HCT116 (cell line): ENCODE measurements around the gene LSP1. TPM values are rescaled to one million over a fixed set of nuclear protein-coding genes. Genes with fewer than 3 reads are reported as not detected.

Experiments
- ATAC-seq: fragments of 200-7000 bp; cut with Tn5 transposase; 2 replicates; pipeline ENCODE4 v1.9.1; 2020; ENCODE audit warnings: mild to moderate bottlenecking, moderate library complexity
- BruUV-seq: library from RNA; stranded (reverse); fragments of 400-500 nt; replicated peaks from 2 replicates; lab custom pipeline; 2021; lab: Mats Ljungman, UMichigan
- CTCF ChIA-PET: fragments of 300-600 bp; sonication (Branson Sonifier 250); formaldehyde crosslinking; loops from one replicate; lab custom pipeline; 2021; ENCODE audit warnings: antibody characterized with exemption; lab: Charles Lee
- POLR2A ChIA-PET: fragments of 300-600, 350-600 bp; sonication (Branson Sonifier 250); formaldehyde crosslinking; loops from one replicate; lab custom pipeline; 2021; ENCODE audit warnings: antibody characterized with exemption; lab: Charles Lee
- RAD21 ChIA-PET, 2 experiments: fragments of 300-600 bp; sonication (Branson Sonifier 250); formaldehyde crosslinking; loops; one replicate each; lab custom pipeline; 2023; ENCODE audit warnings: low total read pairs in 2 of 2; ENCODE audit not compliant: uncharacterized antibody in 2 of 2, unreplicated experiment in 2 of 2, low non-redundant PET in 1 of 2; lab: Charles Lee
- DNase-seq: peaks from one replicate; pipeline ENCODE4 v3.0.0-alpha.2; 2010; ENCODE audit warnings: low read depth, low spot score
- H2AFZ ChIP-seq: fragments of 200-600 bp; shearing (Covaris generic), sonication (generic); 2 replicates; pipeline ENCODE4 v1.6.1; 2017; ENCODE audit warnings: low read depth, mixed run types, mixed read lengths, antibody characterized with exemption, low read length; ENCODE audit not compliant: poor library complexity, severe bottlenecking
- H3K27ac ChIP-seq: 2 replicates; pipeline ENCODE4 v1.5.1; 2012; ENCODE audit warnings: low read depth, low read length
- H3K27me3 ChIP-seq: fragments of 200-600 bp; sonication (generic); 2 replicates; pipeline ENCODE4 v1.6.1; 2016; ENCODE audit warnings: mixed run types, low read length, mixed read lengths; ENCODE audit not compliant: insufficient read depth
- H3K36me3 ChIP-seq, 2 experiments: fragments of 200-500 bp in 1 of 2; fragments of 200-600 bp in 1 of 2; sonication (Bioruptor generic) in 1 of 2; sonication (generic) in 1 of 2; 2 replicates each; pipeline versions ENCODE4 v1.5.1 to v1.6.1; 2014 to 2016; ENCODE audit warnings: low read length in 2 of 2, inconsistent platforms in 1 of 2, mixed read lengths in 1 of 2, mixed run types in 1 of 2; ENCODE audit not compliant: insufficient read depth in 2 of 2, control insufficient read depth in 1 of 2
- H3K4me1 ChIP-seq, 2 experiments: fragments of 200-600 bp in 1 of 2; sonication (generic) in 1 of 2; 2 replicates each; pipeline versions ENCODE4 v1.5.1 to v1.6.1; 2012 to 2017; ENCODE audit warnings: low read length in 2 of 2, inconsistent platforms in 1 of 2, mild to moderate bottlenecking in 1 of 2, mixed read lengths in 1 of 2, mixed run types in 1 of 2, moderate library complexity in 1 of 2; ENCODE audit not compliant: insufficient read depth in 2 of 2, control insufficient read depth in 1 of 2
- H3K4me2 ChIP-seq: fragments of 200-600 bp; sonication (generic); 2 replicates; pipeline ENCODE4 v1.6.1; 2017; ENCODE audit warnings: mixed run types, low read length, mixed read lengths
- H3K4me3 ChIP-seq, 2 experiments: fragments of 200-600 bp in 1 of 2; sonication (generic) in 1 of 2; replicated peaks in 1 of 2; 2 replicates each; pipeline ENCODE4 v1.5.1; 2011 to 2016; ENCODE audit warnings: low read length in 2 of 2, control low read depth in 1 of 2, low read depth in 1 of 2, mild to moderate bottlenecking in 1 of 2, mixed read lengths in 1 of 2, mixed run types in 1 of 2
- H3K79me2 ChIP-seq: fragments of 200-600 bp; sonication (generic); 2 replicates; pipeline ENCODE4 v1.6.1; 2017; ENCODE audit warnings: mild to moderate bottlenecking, mixed run types, low read length, moderate library complexity, mixed read lengths; ENCODE audit not compliant: insufficient read depth
- H3K9ac ChIP-seq: fragments of 200-600 bp; sonication (generic); 2 replicates; pipeline ENCODE4 v1.6.1; 2016; ENCODE audit warnings: low read length, mixed read lengths
- H3K9me2 ChIP-seq: fragments of 200-600 bp; sonication (generic), shearing (Covaris generic); 2 replicates; pipeline ENCODE4 v1.6.1; 2017; ENCODE audit warnings: mixed run types, mild to moderate bottlenecking, moderate library complexity; ENCODE audit not compliant: insufficient read depth
- H3K9me3 ChIP-seq, 2 experiments: fragments of 200-500 bp in 1 of 2; fragments of 200-600 bp in 1 of 2; sonication (Bioruptor generic) in 1 of 2; sonication (generic) in 1 of 2; 2 replicates each; pipeline ENCODE4 v1.6.1; 2014 to 2017; ENCODE audit warnings: low read length in 2 of 2, mixed read lengths in 2 of 2, inconsistent platforms in 1 of 2, low read depth in 1 of 2, mild to moderate bottlenecking in 1 of 2, mixed run types in 1 of 2, moderate library complexity in 1 of 2; ENCODE audit not compliant: control insufficient read depth in 1 of 2, insufficient read depth in 1 of 2
- H4K20me1 ChIP-seq: fragments of 200-600 bp; sonication (generic), shearing (Covaris generic); 2 replicates; pipeline ENCODE4 v1.6.1; 2017; ENCODE audit warnings: mixed run types, mild to moderate bottlenecking, moderate library complexity; ENCODE audit not compliant: insufficient read depth
- CBX3 ChIP-seq: IDR thresholded peaks from 2 replicates; pipeline ENCODE4 v1.6.1; 2012; ENCODE audit warnings: low read depth
- CEBPB ChIP-seq: IDR thresholded peaks from 2 replicates; pipeline ENCODE4 v1.6.1; 2012; ENCODE audit warnings: low read depth
- CTCF ChIP-seq, 3 experiments: fragments of 200-600 bp in 1 of 3; sonication (generic) in 1 of 3; IDR thresholded peaks in 2 of 3; conservative IDR thresholded peaks in 1 of 3; 2 replicates each; pipeline ENCODE4 v1.5.1; 2012 to 2017; ENCODE audit warnings: low read depth in 2 of 3, low read length in 2 of 3, antibody characterized with exemption in 1 of 3, borderline replicate concordance in 1 of 3, control low read depth in 1 of 3, mild to moderate bottlenecking in 1 of 3, mixed read lengths in 1 of 3, mixed run types in 1 of 3, moderate library complexity in 1 of 3; ENCODE audit not compliant: insufficient read depth in 1 of 3
- ELF1 ChIP-seq: IDR thresholded peaks from 2 replicates; pipeline ENCODE4 v1.6.1; 2012; ENCODE audit warnings: low read depth, borderline replicate concordance
- EZH2 ChIP-seq: fragments of 200-600 bp; sonication (generic); IDR thresholded peaks from 2 replicates; pipeline ENCODE4 v1.6.1; 2017; ENCODE audit warnings: antibody characterized with exemption, mixed run types
- FOSL1 ChIP-seq: IDR thresholded peaks from 2 replicates; pipeline ENCODE4 v1.6.1; 2012; ENCODE audit warnings: low read depth
- JUND ChIP-seq: IDR thresholded peaks from 2 replicates; pipeline ENCODE4 v1.6.1; 2012
- REST ChIP-seq: IDR thresholded peaks from 2 replicates; pipeline ENCODE4 v1.6.1; 2012; ENCODE audit warnings: low read depth
- SIN3A ChIP-seq: IDR thresholded peaks from 2 replicates; pipeline ENCODE4 v1.6.1; 2012; ENCODE audit warnings: low read depth
- SP1 ChIP-seq: IDR thresholded peaks from 2 replicates; pipeline ENCODE4 v1.6.1; 2012; ENCODE audit warnings: low read depth
- ZBTB33 ChIP-seq: IDR thresholded peaks from 2 replicates; pipeline ENCODE4 v1.6.1; 2011; ENCODE audit warnings: mild to moderate bottlenecking, low read length, moderate library complexity; ENCODE audit not compliant: insufficient replicate concordance; ENCODE audit errors: extremely low read depth
- ZNF274 ChIP-seq: fragments of 200-500 bp; sonication (Bioruptor generic); IDR thresholded peaks from 2 replicates; pipeline ENCODE4 v1.6.1; 2014; ENCODE audit warnings: mild to moderate bottlenecking, low read depth, low read length, inconsistent platforms
- intact Hi-C: fragments of 100-400 bp; cut with micrococcal nuclease; formaldehyde crosslinking; loops from 2 replicates; pipeline ENCODE4 v1.10.0; 2022
- total RNA-seq: library from RNA; stranded (reverse); gene quantifications from one replicate; pipeline ENCODE4 v1.2.1, GENCODE V29; 2021; ENCODE audit not compliant: unreplicated experiment

LSP1 gene
- total RNA-seq, 1 experiment from 2014 or later: 1.3 TPM

GRCh38 chr11:1831338-1832210 is 21.3 kb upstream of the LSP1 start:
- H3K36me3 ChIP-seq: no peaks in the 10 kb centered on the region
- CTCF ChIA-PET: interaction anchor here (1.0 to 5.0 kb wide), 4 partner anchors 16 to 178 kb away, joined by 3 to 259 read pairs (median 45); no protein-coding TSS in a partner anchor
- TF ChIP-seq ZNF274 (no peak), SP1 (no peak), CBX3 (no peak), CEBPB (no peak), SIN3A (no peak), ELF1 (no peak), CTCF (IDR thresholded peaks at IDR 0.05 in 2 of 3, conservative IDR thresholded peaks at IDR 0.05 in 1 of 3; ENCODE audit: borderline replicate concordance in 1 of 3, insufficient read depth in 1 of 3, low read depth in 2 of 3, low read length in 2 of 3) (no peak), FOSL1 (no peak), ZBTB33 (no peak), REST (no peak), JUND (no peak), EZH2 (no peak)
- TF ChIP-seq, all 23 proteins: peak for 0
- Histone ChIP-seq H3K9me2 (no peaks in the 10 kb centered on the region), H3K4me1 (peaks cover 65 to 90% of the 10 kb centered on the region in 2 experiments), H3K27me3 (no peaks in the 10 kb centered on the region), H3K79me2 (no peaks in the 10 kb centered on the region), H3K4me2 (peak overlapping the region; percentile 85), H4K20me1 (no peaks in the 10 kb centered on the region), H2AFZ (peak overlapping the region; percentile 82), H3K27ac (no peak overlapping the region; the same call in 1 of the 2 replicates), H3K9me3 (no peaks in the 10 kb centered on the region), H3K4me3 (no peak overlapping the region), H3K9ac (no peak overlapping the region)
- intact Hi-C loops: loop anchor here (1.0 to 2.0 kb wide), 3 partner anchors 137 to 285 kb away; no protein-coding TSS in a partner anchor
- RAD21 ChIA-PET: interaction anchor here in 1 of 2 experiments (1.3 kb wide), 1 partner anchor 125 kb away, joined by 5 read pairs; no protein-coding TSS in a partner anchor
- POLR2A ChIA-PET: no interaction called here
- no peak for ATAC-seq
- no TSS peak for BruUV-seq
- no peak for DNase-seq
